ENCODE measurements around the gene ZRANB2. TPM values are rescaled to one million over a fixed set of nuclear protein-coding genes. Genes with fewer than 3 reads are reported as not detected.
A peak's percentile ranks its signal among the peaks of the same experiment; 100 is the strongest.

Gene ZRANB2
- total RNA-seq, 2 experiments from 2014 or later: 110 to 127 TPM

DNA sequence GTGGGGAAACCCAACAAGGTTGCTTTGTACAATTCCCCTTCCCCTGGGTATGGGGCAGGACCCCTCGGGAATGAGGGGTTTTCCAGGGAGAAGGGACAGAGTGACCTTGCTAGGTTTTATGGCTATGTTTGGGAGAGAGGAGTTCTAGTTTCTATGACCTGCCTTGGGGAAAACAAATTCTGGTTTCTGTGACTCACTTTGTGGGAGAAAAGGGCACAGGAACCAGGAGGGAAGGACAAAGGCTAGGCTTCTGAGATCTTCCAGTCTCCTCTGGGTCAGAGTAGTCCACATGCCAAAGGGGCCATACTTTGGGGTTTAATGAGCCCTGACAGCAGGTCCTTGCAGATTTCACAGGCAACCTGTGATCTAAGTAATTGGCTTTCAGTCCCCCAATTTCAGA, 27.7 kb downstream of the ZRANB2 start:
- no peak overlapping the region for H3K4me3 Mint-ChIP-seq
- peaks cover 21% of the 10 kb centered on the region for H3K27me3 Mint-ChIP-seq
- ChIA-PET POLR2A (no interaction called here), CTCF (no interaction called here)
- no peak overlapping the region for H3K27ac Mint-ChIP-seq
- no peaks in the 10 kb centered on the region for H3K9me3 Mint-ChIP-seq
- H3K36me3 Mint-ChIP-seq (ENCODE audit: low read depth): peaks cover 4% of the 10 kb centered on the region
- no peak for DNase-seq
- H3K4me1 Mint-ChIP-seq: peaks cover under 1% of the 10 kb centered on the region

- no peaks in the 10 kb centered on the region for H3K9me3 Mint-ChIP-seq
- ChIA-PET CTCF (interaction anchor here (0.6 to 1.6 kb wide), 3 partner anchors 14 to 641 kb away, joined by 3 to 4 read pairs (median 3); no protein-coding TSS in a partner anchor), POLR2A (no interaction called here)
- peaks cover 47% of the 10 kb centered on the region for H3K27me3 Mint-ChIP-seq
- no peak overlapping the region for H3K27ac Mint-ChIP-seq
- DNase-seq: peak; percentile 44
- no peaks in the 10 kb centered on the region for H3K36me3 Mint-ChIP-seq (ENCODE audit: low read depth)
- peaks cover 17% of the 10 kb centered on the region for H3K4me1 Mint-ChIP-seq
- H3K4me3 Mint-ChIP-seq: no peak overlapping the region
Observed at GRCh38 chr1:71049951-71050598, 30.8 kb downstream of the ZRANB2 start.

- H3K9me3 Mint-ChIP-seq: no peaks in the 10 kb centered on the region
- H3K27ac Mint-ChIP-seq: no peak within 1 kb of the TSS
- no peaks in the 10 kb centered on the region for H3K36me3 Mint-ChIP-seq (ENCODE audit: low read depth)
- POLR2A ChIA-PET: no interaction called here
- H3K27me3 Mint-ChIP-seq: peaks cover 53% of the 10 kb centered on the region
- H3K4me1 Mint-ChIP-seq: peaks cover 17% of the 10 kb centered on the region
- peak within 1 kb of the TSS; percentile 70 for H3K4me3 Mint-ChIP-seq
- peak; percentile 39 for DNase-seq
- CTCF ChIA-PET: interaction anchor here (1.4 kb wide), 1 partner anchor 362 kb away, joined by 3 read pairs; no protein-coding TSS in a partner anchor
Observed at GRCh38 chr1:71047635-71048607, 32.9 kb downstream of the ZRANB2 start, which contains the start of gene PTGER3. TSS of gene PTGER3 (minus strand) at chr1:71047816. CDS start at chr1:71047577, 239 bp downstream.

DNA sequence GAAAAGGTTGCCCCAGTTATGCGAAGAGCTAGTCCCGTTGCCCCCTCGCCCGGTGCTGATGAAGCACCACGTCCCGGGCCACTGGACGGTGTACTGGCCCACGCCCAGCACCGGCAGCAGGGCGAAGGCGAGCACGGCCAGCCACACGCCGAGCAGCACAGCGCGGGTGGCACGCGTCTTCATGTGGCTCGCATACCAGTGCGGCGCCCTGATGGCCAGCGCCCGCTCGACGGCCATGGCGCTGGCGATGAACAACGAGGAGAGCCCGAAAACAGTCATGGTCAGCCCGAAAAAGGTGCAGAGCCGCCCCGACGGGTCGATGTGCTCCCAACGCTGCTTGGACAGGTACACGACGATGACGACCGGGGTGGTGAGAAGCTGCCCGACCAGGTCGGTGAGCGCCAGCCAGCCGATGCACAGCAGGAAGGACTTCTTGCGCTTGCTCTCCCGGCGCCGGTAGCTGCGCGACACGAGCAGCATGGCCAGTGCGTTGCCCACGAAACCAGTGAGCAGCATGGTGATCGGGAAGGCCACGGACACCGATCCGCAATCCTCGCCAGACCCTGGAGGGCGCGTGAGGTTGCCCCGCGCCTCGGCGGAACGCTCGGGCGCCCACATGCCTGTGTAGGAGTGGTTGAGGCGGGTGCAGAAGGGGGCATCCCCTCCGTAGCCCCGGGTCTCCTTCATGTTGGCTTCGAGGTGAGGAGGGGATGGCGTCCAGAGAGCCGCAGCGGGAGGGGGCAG, 33.8 kb downstream of the ZRANB2 start:
- ChIA-PET POLR2A (no interaction called here), CTCF (interaction anchor here (0.6 to 1.4 kb wide), 3 partner anchors 11 to 361 kb away, joined by 3 to 4 read pairs (median 4); partner anchors contain the start of gene ZRANB2)
- no peak overlapping the region for H3K27ac Mint-ChIP-seq
- no peaks in the 10 kb centered on the region for H3K36me3 Mint-ChIP-seq (ENCODE audit: low read depth)
- H3K27me3 Mint-ChIP-seq: peaks cover 56% of the 10 kb centered on the region
- peaks cover 17% of the 10 kb centered on the region for H3K4me1 Mint-ChIP-seq
- H3K9me3 Mint-ChIP-seq: no peaks in the 10 kb centered on the region
- H3K4me3 Mint-ChIP-seq: peak overlapping the region; percentile 70
- DNase-seq: peak; percentile 12

DNA sequence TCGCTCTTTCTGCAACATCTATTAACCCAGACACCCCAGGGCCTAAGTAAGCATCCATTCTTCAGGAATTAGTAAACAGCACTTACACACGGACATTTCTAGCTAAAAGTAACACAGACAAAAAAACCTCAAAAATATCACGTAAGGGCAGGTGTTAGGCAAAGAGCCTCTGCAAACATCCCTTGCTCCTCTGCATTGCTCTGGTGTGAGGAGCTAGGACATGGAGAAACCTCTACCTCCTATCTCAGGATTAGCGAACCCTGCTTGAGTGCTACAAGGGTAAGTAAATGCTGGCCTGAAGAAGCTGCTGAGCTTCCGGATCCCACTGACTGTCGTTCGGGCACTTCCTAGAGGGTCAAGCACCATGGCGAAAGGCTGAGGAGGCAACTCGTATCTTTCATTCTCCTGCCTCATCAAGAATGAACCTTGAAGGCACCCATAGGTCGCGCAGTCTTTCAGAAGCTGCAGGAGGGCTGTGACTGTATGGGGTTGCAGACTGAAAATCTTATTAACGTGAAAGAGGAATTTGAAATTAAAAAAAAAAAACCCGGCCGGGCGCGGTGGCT, 35.3 kb downstream of the ZRANB2 start:
- H3K36me3 Mint-ChIP-seq (ENCODE audit: low read depth): no peaks in the 10 kb centered on the region
- no peak for DNase-seq
- peaks cover 62% of the 10 kb centered on the region for H3K27me3 Mint-ChIP-seq
- POLR2A ChIA-PET: no interaction called here
- H3K4me1 Mint-ChIP-seq: peaks cover 17% of the 10 kb centered on the region
- H3K9me3 Mint-ChIP-seq: no peaks in the 10 kb centered on the region
- H3K27ac Mint-ChIP-seq: no peak overlapping the region
- peak overlapping the region; percentile 30 for H3K4me3 Mint-ChIP-seq
- CTCF ChIA-PET: no interaction called here

- Mint-ChIP-seq H3K9me3 (no peaks in the 10 kb centered on the region), H3K27me3 (peaks cover 60% of the 10 kb centered on the region), H3K4me3 (no peak overlapping the region), H3K36me3 (ENCODE audit: low read depth) (no peaks in the 10 kb centered on the region), H3K27ac (no peak overlapping the region), H3K4me1 (peaks cover 17% of the 10 kb centered on the region)
- DNase-seq: no peak
- CTCF ChIA-PET: no interaction called here
- POLR2A ChIA-PET: no interaction called here
Observed at GRCh38 chr1:71044833-71045232, 36.0 kb downstream of the ZRANB2 start.

DNA sequence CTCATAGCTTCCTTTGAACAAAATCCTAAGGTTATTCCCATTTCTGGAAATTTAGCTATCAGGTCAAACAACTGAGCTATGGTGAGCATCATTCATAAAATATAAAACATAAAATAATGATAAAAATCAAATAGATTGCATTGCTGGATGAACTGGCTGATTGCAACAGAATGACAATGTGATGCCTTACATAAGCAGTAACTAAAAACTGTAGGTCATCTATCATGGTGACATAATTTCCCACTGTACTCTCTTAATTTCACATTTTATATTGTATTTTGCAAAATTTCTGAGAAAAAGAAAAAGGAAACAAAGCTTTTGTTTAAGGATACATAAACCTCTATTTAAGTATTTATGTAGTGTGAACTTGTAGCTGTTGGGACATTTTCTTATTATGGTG, 37.8 kb downstream of the ZRANB2 start:
- DNase-seq: no peak
- ChIA-PET CTCF (no interaction called here), POLR2A (no interaction called here)
- Mint-ChIP-seq H3K36me3 (ENCODE audit: low read depth) (no peaks in the 10 kb centered on the region), H3K27ac (no peak overlapping the region), H3K27me3 (peaks cover 52% of the 10 kb centered on the region), H3K4me1 (peaks cover 15% of the 10 kb centered on the region), H3K9me3 (no peaks in the 10 kb centered on the region), H3K4me3 (no peak overlapping the region)

DNA sequence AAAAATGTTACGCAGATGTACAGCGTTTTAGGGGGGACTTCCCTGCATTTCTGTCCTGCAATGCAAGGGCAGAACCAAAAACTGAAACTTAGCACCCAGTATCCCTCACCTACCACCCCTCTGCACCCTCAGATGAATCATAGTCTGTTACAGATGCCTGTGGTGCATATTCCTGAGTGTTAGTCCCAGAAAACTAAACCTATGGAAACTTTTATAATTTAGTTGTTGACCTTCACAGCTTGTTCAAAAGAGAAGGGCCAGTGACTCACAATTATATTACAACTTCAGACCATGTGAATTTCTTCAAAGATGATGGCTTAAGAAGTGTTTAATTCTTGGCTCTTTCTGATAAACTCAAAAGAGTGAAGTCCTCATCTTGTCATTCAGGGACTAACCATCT, 39.0 kb downstream of the ZRANB2 start:
- ChIA-PET POLR2A (no interaction called here), CTCF (no interaction called here)
- Mint-ChIP-seq H3K27ac (no peak overlapping the region), H3K27me3 (peaks cover 41% of the 10 kb centered on the region), H3K36me3 (ENCODE audit: low read depth) (no peaks in the 10 kb centered on the region), H3K9me3 (no peaks in the 10 kb centered on the region), H3K4me1 (peaks cover 7% of the 10 kb centered on the region), H3K4me3 (no peak overlapping the region)
- no peak for DNase-seq

GRCh38 chr1:71039661-71040262, 41.1 kb downstream of the ZRANB2 start:
- Mint-ChIP-seq H3K4me1 (no peaks in the 10 kb centered on the region), H3K27ac (no peak overlapping the region), H3K9me3 (no peaks in the 10 kb centered on the region), H3K4me3 (no peak overlapping the region), H3K36me3 (ENCODE audit: low read depth) (no peaks in the 10 kb centered on the region), H3K27me3 (peaks cover 31% of the 10 kb centered on the region)
- DNase-seq: no peak
- POLR2A ChIA-PET: interaction anchor here (0.7 kb wide), 1 partner anchor 112 kb away, joined by 3 read pairs; no protein-coding TSS in a partner anchor
- CTCF ChIA-PET: no interaction called here

DNA sequence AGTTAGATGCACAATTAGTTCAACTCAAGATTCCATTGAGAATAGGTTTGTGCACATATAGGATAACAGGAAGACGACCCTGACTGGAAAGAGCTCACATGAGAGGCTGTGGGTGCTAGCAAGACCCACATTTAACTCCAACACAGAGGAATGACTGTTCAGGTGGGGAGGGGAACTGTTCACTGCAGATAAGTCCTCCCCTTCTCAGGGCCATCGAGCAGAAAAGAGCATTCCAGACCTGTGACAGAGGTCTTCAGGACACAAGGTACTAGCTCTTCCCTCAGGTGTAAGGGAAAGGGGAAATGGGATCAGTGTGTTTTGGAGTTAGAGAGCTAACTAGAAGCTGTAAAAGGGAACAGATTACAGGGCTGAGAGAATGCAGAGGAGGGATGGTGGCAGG, 41.9 kb downstream of the ZRANB2 start:
- no peak overlapping the region for H3K4me3 Mint-ChIP-seq
- no peaks in the 10 kb centered on the region for H3K36me3 Mint-ChIP-seq (ENCODE audit: low read depth)
- CTCF ChIA-PET: no interaction called here
- H3K4me1 Mint-ChIP-seq: no peaks in the 10 kb centered on the region
- no peak overlapping the region for H3K27ac Mint-ChIP-seq
- no peak for DNase-seq
- H3K27me3 Mint-ChIP-seq: peaks cover 28% of the 10 kb centered on the region
- POLR2A ChIA-PET: no interaction called here
- no peaks in the 10 kb centered on the region for H3K9me3 Mint-ChIP-seq

- Mint-ChIP-seq H3K36me3 (ENCODE audit: low read depth) (no peaks in the 10 kb centered on the region), H3K4me3 (no peak overlapping the region), H3K9me3 (no peaks in the 10 kb centered on the region), H3K4me1 (no peaks in the 10 kb centered on the region), H3K27ac (no peak overlapping the region), H3K27me3 (peaks cover 32% of the 10 kb centered on the region)
- POLR2A ChIA-PET: no interaction called here
- no peak for DNase-seq
- CTCF ChIA-PET: no interaction called here
Observed at GRCh38 chr1:71037829-71038620, 42.8 kb downstream of the ZRANB2 start.

- no peak for DNase-seq
- ChIA-PET CTCF (interaction anchor here (1.5 kb wide), 1 partner anchor 13 kb away, joined by 4 read pairs; no protein-coding TSS in a partner anchor), POLR2A (no interaction called here)
- Mint-ChIP-seq H3K27ac (no peak overlapping the region), H3K27me3 (peaks cover 31% of the 10 kb centered on the region), H3K36me3 (ENCODE audit: low read depth) (no peaks in the 10 kb centered on the region), H3K9me3 (no peaks in the 10 kb centered on the region), H3K4me1 (no peaks in the 10 kb centered on the region), H3K4me3 (no peak overlapping the region)
Observed at GRCh38 chr1:71037066-71037465, 43.8 kb downstream of the ZRANB2 start.

Data from activated CD4-positive, alpha-beta T cell treated with anti-CD3 and anti-CD28 coated beads, Interleukin-2, amount 10 ng/mL, durations not matched to agents 7 days and 5 days (primary cell).